ENCODE data around the gene POMP.
"Not testable (repeated sequence)": the region's sequence is repeated elsewhere in the genome, so short reads cannot be mapped to it uniquely, and the experiment has no call there.

DNA sequence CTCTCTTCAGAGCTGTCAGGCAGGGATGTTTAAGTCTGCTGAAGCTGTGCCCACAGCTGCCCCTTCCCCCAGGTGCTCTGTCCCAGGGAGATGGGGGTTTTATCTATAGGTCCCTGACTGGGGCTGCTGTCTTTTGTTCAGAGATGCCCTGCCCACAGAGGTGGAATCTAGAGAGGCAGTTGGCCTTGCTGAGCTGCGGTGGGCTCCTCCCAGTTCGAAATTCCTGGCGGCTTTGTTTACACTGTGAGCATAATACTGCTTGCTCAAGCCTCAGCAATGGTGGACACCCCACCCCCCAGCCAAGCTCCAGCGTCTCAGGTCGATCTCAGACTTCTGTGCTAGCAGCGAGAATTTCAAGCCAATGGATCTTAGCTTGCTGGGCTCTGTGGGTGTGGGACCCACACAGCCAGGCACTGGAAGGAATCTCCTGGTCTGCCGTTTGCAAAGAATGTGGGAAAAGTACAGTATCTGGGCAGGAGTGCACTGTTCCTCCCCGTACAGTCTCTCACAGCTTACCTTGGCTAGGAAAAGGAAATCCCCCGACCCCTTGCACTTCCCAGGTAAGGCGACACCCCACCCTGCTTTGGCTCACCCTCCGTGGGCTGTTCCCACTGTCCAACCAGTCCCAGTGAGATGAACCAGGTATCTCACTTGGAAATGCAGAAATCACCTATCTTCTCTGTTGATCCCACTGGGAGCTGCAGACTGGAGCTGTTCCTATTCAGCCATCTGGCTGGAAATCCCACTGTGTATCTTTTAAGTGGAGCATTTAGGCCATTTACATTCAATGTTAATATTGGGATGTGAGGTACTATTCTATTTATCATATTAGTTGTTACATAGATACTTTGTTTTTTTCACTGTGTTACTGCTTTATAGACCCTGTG lies 34.9 kb downstream of the POMP start:
- TF ChIP-seq POLR2A (IDR thresholded peaks at IDR 0.05): not testable (repeated sequence)
- TF ChIP-seq, protein P1, sequence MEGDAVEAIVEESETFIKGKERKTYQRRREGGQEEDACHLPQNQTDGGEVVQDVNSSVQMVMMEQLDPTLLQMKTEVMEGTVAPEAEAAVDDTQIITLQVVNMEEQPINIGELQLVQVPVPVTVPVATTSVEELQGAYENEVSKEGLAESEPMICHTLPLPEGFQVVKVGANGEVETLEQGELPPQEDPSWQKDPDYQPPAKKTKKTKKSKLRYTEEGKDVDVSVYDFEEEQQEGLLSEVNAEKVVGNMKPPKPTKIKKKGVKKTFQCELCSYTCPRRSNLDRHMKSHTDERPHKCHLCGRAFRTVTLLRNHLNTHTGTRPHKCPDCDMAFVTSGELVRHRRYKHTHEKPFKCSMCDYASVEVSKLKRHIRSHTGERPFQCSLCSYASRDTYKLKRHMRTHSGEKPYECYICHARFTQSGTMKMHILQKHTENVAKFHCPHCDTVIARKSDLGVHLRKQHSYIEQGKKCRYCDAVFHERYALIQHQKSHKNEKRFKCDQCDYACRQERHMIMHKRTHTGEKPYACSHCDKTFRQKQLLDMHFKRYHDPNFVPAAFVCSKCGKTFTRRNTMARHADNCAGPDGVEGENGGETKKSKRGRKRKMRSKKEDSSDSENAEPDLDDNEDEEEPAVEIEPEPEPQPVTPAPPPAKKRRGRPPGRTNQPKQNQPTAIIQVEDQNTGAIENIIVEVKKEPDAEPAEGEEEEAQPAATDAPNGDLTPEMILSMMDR (IDR thresholded peaks at IDR 0.05): not testable (repeated sequence)

Measured in uterus (tissue), 2 donors.